Measurements from ENCODE around the gene NXN.
"Not testable (repeated sequence)": the region's sequence is repeated elsewhere in the genome, so short reads cannot be mapped to it uniquely, and the experiment has no call there.

NXN gene

GRCh38 chr17:887551-888209 is 91.9 kb downstream of the NXN start:
- DNase-seq (ENCODE audit: low spot score): no peak

GRCh38 chr17:885971-886571 is 93.5 kb downstream of the NXN start:
- peak; percentile 33 for DNase-seq (ENCODE audit: low spot score)

- DNase-seq (ENCODE audit: low spot score): no peak
These were observed 96.0 kb downstream of the NXN start for GRCh38 chr17:883586-883962.

GRCh38 chr17:882827-883585 is 96.6 kb downstream of the NXN start:
- no peak for DNase-seq (ENCODE audit: low spot score)

- no peak for DNase-seq (ENCODE audit: low spot score)
These were observed 97.8 kb downstream of the NXN start for GRCh38 chr17:881778-882177.

- no peak for DNase-seq (ENCODE audit: low spot score)
These were observed 98.9 kb downstream of the NXN start for GRCh38 chr17:880443-881269.

GRCh38 chr17:879546-880442 is 99.8 kb downstream of the NXN start:
- peak; percentile 43 for DNase-seq (ENCODE audit: low spot score)

- DNase-seq (ENCODE audit: low spot score): no peak
These were observed 101.9 kb downstream of the NXN start for GRCh38 chr17:877630-878029.

- no peak for DNase-seq (ENCODE audit: low spot score)
These were observed 103.3 kb downstream of the NXN start for GRCh38 chr17:876272-876671.

GRCh38 chr17:874590-874989 is 105.0 kb downstream of the NXN start:
- DNase-seq (ENCODE audit: low spot score): not testable (repeated sequence)

GRCh38 chr17:872855-873254 is 106.7 kb downstream of the NXN start:
- no peak for DNase-seq (ENCODE audit: low spot score)

- no peak for DNase-seq (ENCODE audit: low spot score)
These were observed 107.6 kb downstream of the NXN start for GRCh38 chr17:871751-872519.

GRCh38 chr17:869567-870525 is 109.7 kb downstream of the NXN start:
- no peak for DNase-seq (ENCODE audit: low spot score)

GRCh38 chr17:869086-869485 is 110.5 kb downstream of the NXN start:
- no peak for DNase-seq (ENCODE audit: low spot score)

GRCh38 chr17:867896-868489 is 111.6 kb downstream of the NXN start:
- DNase-seq (ENCODE audit: low spot score): no peak

GRCh38 chr17:867238-867637 is 112.3 kb downstream of the NXN start:
- DNase-seq (ENCODE audit: low spot score): not testable (repeated sequence)

GRCh38 chr17:866568-867103 is 112.9 kb downstream of the NXN start:
- no peak for DNase-seq (ENCODE audit: low spot score)

GRCh38 chr17:864315-864714 is 115.3 kb downstream of the NXN start:
- DNase-seq (ENCODE audit: low spot score): no peak

- no peak for DNase-seq (ENCODE audit: low spot score)
These were observed 115.7 kb downstream of the NXN start for GRCh38 chr17:863880-864279.

All from cerebellar cortex (tissue), 1 donor.